Measurements from ENCODE around the gene C3orf20.
A peak's percentile ranks its signal among the peaks of the same experiment; 100 is the strongest.
"Not testable (repeated sequence)": the region's sequence is repeated elsewhere in the genome, so short reads cannot be mapped to it uniquely, and the experiment has no call there.

Gene C3orf20

DNA sequence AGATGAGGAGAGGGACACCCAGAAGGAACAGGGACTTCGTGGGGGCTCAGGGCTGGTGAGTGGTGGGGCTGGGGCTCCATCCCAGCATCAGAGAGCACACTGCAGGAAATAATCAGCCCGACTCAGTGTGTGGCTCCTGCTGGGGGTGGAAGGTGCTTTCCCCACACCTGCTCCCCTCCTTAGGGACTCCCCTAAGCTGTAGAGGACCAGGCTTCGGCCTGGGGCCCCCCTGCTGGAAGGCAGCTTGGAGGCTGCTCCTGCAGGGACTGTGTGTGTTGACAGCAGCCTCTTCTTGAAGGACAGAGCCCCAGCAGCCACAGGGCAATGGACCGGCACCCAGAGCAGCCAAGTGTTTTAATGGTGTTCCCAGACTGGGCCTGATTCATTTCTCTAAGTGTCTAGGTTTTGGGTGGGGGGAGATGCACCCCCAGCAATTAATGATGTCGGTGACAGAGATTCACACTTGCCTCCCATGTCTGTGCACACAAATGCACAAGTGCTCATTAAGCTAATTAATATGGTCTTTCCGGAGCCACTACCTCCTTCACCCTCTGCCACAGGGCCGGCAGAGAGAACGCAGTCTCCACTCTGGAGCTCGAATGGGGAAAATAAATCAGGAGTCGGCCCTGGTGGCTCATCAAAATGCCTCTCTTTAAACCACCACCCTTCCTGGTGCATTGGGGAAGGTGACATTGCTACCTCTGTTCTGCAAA, 126.9 kb downstream of the C3orf20 start:
- no peak for DNase-seq

DNA sequence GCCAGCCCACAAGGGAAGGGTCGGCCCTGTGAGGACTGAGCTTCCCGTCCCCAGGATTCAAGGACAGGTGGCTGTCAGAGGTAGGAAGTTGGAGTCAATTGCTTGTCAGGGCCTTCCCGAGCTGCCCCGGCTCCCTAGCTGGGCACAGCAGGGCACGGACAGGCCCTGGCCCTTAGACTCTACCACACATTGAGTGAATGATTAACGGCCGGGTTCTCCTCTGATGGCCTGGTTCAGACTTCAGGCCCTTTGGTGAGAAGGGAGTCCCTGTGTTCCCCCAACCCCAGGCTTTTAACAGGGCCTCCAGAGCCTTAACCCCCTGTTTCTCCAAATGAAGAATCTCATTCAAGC, 127.4 kb downstream of the C3orf20 start:
- no peak for DNase-seq

DNA sequence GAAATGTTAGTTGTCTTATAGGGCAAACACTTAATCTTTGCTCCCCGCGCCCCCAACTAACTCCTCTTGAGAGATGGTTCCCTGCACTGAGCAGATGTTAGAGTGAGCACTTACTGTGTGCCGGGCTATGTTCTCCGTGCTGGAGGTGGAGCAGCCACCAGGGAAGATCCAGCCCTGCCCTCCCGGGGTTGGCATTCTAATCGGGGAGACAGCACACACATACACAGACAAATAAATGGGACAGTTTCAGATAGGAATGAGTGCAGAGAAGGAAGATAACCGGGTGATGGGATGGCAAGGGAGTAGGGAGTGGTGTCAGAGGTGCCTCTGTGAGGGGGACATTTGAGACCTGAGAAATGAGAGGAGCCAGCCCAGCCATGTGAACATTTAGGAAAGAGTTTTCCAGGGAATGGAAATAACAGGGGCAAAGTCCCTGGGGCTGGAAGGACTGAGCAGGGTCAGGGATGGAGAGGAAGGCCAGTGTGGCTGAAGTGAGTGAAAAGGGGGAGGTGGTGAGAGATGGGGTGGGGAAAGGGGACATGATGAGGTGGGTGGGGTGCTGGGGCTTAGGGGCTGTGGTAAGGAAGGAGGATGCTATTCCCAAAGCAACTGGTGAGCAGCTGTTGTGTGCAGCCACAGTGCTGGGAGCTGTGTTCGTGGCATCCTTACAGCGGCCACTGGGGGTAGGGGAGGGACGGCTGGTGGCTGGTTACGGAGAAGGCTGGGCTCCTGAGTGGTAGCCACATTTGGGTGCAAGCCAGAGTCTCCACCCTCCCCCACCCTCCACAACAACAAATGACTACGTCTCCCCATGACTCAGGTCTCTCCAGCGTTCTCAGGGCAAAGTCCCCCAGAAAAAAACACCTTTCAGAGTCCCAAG, 128.4 kb downstream of the C3orf20 start:
- peak in 1 of 2 experiments; percentile 25 for DNase-seq

DNA sequence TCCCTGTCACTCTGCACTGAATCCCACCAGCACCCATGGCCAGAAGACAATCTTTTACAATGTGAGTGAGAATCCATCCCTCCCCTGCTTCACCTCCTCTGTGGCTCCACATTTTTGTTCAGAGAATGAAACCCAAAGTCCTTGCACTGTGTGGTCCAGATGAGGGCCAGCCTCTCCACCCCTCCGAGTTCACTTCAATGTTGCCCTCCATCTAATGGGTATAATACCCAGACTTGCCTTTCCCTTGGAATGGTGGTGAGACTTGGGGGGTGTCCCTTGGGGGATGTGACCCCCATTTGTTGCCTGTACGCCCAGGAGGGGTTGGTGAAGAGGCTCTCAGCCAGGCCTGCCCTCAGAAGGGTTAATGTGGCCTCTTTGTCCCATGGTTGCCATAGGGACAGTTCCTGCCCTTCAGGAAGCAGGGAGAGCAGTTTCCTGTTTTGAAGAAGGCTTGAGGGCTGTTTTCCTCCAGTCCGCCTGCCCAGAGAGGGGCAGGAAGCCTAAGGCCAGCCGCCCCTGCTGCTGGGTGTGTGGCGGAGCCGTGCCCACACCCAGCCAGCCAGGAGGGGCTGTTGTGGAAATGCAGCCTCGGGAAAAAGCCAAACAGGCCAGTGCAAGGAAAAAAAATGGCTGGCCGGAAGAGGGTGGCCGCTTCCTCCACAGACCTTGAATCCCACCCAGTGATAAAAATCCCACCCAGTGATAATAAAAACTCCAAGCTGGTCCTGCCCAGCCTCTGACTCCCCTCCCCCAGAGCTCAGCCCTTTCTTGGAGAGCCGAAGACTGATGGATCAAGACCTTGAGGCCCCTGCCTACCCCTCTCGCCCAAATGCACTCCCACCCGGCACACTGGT, 129.3 kb downstream of the C3orf20 start:
- DNase-seq = no peak

DNA sequence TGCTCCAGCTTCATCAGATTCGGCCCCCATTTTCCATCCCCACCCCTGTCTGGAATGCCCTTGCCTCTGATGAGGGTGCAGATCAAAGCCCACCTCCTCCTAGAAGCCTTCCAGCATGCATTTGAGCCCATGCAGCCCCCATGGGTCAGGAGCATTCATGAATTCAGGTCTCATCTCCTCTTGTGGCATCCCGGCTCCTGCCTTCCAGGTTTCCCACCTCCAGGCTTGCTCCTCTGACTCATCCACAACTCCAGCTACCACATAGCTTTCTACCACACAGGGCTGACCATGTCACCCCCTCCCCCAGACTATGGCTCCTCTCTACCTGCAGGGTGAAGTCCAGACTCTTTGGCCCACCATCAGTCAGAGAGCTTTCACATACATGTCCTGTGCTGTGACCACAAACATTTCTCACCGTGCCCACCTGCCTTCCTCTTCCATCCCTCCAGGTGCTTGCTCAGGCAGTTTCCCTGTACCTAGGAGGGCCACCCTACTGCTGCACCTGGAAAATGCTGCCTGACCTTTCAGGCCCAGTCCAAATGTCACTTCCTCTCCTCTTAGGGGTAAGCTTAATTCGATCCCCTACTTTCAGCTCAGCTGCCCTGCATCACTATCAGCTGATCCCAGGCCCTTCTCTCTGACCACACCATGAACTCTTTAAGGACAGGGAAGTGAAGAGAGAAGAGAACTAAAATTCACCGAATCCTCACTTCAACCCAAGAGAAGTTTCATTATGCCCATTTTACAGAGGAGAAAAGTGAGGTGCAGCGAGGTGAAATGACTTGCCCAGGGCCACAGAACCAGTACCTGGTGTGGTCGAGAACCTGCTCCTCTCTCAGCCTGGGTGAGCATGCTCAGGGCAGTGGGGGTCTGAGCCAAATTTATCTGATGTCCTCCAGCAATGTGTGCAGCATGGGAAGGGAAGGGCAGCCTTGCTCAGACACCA, 130.2 kb downstream of the C3orf20 start:
- no peak for DNase-seq

DNA sequence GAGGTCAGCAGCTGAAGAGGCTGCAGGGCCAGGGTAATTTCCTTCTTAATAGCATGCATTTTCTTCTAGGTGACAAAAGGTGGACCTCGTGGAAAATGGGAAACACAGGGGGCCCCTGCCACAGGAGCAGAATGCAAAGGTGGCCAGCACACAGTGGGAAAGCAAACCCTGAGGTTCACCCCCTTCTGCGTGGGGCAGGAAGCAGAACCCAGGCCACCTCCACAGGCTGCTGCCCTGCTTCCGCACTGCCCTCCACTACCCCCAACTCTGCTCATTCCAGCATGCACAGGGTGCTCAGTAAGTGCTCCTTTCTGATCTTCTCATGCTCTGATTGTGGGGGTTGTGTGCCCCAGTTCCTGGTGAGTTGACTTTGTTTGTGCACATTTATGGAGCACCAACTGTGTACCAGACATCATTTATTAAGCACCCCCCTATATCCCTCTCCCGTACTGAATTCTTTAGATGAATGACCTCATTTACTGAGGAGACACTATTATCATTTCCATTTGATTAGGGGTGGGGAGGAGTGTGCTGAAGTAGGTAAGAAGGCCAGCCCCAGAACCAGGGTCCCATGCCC, 131.1 kb downstream of the C3orf20 start:
- DNase-seq = no peak

DNA sequence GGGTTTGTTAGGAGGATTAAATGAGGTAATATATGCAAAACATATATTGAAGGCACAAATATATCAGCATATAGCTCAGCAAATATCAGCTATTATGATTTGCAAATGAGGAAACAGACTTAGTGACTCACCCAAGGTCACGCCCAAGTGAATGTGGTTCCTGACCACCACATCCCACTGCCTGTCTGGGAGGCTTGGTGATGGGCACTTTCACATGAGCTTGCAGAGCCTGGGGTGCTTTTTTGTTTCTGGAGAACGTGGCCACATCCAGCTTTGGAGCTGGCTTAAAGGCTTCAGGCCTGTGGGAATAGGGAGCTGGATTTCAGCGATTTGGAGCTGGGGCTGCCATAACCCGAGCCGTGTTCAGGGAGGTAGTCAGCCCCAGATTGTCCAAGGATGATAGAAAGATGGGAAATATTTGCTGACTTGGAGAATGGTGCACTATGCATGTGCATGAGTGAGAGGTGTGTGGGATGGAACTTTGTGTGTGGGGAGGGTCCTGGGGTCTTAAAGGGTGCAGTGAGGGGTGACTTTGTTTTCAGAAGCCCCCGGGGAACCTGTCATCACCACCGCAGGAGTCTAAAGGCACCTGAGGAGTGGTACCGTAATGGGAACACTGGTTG, 131.8 kb downstream of the C3orf20 start:
- no peak for DNase-seq

DNA sequence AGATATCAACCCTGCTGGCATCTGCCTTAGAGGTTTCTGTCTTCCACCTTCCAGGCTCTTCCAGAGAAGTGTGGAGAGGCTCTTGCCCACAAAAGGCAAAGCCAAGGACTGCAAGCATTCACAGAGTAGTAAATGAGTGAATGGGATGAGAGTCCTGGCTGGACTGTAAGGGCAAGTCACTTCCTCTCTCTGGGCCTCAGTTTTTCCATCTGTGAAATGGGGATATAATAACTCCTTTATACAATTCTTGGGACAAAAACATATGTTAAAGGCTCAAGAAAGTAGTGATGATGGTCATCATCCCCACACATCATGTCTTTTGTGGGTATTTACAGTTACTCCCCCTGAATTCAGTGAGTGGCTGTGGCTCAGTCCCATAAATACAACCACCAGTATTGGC, 133.1 kb downstream of the C3orf20 start:
- no peak for DNase-seq

DNA sequence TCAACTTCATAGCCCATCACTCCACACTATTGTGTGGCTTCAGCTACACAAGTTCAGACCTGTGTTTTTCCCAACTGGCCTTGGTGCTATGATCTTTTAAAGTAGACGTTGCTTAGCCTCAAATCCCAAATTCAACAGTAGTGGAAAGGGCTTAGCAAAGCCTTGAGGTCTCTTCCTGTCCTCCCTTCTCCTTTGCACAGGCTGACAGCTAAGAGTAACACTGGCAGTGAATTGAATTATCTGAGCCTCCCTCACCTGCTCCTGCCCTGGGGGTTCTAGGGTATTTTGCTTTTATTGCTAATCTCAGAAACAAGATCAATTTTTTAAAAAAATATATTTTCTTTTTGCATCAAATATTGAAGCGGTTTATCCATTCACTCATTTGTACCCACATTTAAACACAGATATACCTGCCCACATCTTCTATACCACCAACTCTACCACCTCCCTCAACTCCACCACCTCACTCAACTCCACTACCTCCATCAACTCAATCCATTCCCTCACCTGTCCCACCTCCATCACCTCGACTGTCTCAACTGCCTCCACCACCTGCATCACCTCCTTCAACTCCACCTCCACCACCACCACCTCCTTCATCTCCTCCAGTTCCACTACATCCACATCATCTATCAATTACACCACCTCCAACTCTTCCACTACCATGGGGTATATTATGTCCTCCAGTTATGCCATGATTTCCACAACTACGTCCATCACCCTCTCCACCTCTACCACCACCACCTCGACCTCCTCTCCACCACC, 133.7 kb downstream of the C3orf20 start:
- DNase-seq = no peak

DNA sequence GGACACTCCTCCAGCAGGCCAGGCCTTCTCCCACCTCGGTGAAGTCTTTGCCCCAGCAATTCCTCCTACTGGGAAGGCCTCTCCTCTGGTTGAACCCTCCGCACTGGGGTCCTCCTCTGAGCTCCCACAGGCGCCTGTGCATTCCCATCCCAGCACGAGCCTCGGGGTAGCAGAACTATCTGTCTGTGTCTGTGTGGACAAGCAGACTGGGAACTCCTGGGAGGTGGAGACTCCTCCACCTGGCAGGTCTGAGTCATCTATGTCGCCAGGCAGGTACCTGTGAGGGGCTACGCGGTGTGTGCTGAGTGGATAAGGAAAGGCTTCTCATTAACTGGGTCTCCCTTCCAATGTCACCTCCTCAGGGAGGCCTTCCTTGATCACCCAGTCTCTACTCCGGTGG, 134.7 kb downstream of the C3orf20 start:
- DNase-seq = not testable (repeated sequence)

DNA sequence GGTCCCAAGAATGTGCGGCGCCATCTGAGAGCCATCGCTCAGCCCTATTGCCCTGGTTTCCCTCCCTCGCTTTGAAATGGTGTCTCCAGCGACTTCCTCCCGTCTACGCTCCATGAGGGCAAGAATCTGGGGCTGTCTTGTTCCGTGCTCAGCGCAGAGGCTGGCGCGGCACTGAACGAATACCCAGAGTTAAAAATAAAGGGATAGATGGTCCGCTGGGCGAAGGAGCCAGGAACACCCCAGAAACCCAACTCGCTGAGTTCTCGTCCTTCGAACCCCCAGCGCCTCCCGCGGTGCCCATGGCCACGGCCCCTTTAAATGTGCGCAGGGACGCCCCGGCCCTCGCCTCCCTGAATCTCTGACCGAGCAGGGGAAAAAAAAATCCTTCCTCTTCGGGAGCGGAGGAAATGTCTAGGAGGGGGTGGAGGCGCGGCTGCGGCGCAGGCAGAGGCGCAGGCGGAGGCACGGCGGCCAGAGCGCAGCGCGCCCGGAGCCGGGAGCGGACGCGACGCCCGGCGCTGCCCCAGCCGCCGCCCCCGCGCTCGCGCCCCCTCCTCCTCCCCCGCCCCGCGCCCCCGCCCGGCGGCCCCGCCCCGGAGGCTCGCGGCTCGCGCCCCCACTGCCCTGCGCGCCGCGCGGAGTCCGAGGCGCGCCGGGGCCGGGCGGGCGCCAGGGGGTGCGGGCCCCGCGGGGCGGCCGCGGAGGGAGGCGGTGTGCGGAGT, 135.3 kb downstream of the C3orf20 start:
- no peak for DNase-seq

DNA sequence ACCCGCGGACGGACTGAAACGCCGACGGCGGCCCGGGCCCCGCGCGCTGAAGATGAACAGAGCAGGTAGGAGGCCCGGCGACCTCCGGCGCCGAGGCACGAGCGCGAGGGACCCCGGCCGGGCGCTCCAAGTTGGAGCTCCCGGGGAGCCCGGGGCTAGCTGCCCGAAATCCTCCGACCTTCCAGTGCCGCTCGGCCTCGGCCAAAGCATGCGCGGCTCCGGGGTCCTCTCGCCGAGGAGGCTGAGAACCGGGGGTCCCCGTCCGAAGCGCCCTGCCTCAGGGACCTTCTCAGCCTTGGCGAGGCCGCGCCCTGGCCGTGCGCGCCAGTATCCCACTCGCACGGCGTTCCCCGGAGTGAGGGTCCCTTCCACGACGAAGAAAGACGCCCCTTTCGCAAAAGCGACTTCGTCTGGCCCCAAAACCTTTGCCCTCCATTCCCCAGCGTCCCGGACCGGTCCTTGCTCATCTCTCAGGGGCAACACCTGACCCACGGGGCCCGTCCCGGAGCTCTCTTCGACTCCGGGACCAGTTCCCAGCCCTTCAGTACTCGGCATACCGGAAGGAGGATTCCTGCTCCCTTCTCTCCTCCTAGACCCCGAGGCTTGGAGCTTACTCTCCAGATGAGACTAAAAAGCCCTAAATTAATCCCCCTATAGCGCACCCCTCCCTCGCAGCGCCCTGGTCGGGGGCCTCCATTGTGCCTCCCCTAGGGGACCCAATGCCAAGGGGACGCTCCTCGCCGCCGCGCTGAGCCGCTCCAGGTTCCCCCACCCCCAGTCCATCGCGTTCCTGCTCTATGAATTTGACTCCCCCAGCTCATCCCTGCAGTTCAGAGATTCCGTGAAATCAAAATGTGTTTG, 136.1 kb downstream of the C3orf20 start:
- no peak for DNase-seq

DNA sequence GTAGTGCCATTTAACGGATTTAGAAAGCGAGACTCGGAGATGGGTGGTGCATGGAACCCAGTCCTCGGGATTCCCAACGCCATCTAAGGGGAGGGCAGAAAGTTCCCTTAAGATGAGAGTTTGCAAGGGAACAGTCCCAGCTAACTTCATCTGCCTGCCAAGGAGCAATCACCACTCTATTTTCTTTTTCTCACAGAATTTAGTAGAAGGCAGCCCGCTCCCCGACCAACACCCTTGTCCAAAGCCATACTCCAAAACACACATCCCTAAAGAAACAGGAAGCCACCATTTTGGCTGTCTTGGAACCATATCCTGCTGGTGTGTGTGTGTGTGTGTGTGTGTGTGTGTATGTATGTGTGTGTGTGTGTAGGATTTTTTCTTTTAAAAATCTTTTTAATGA, 136.7 kb downstream of the C3orf20 start:
- no peak for DNase-seq

DNA sequence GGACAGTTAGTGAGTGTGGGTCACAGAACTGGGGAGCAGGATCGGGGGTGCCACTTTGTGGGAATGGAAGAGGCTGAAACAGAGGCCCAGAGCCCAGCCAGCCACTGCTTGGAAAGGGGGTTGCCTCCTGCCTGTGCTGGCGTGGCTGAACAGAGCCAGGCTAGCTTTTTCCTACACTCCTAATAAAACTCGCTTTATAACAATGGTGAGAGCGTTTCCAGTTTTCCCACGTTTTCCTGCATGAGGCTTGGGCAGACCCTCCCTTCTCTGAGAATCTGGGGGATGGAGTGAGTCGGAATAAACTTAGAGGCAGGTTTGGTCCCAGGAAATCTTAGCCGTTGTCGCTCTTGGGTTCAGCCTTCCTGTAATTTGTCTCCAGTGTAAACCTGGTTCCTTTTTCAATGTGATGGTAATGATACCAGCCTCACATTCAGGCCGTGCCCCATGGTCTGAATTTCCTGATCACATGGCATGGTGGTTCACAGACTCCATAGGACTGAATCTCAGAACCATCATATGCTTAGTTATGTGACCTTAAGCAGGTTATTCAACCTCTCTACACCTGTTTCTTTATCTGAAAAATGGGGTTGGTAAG, 137.4 kb downstream of the C3orf20 start:
- no peak for DNase-seq

DNA sequence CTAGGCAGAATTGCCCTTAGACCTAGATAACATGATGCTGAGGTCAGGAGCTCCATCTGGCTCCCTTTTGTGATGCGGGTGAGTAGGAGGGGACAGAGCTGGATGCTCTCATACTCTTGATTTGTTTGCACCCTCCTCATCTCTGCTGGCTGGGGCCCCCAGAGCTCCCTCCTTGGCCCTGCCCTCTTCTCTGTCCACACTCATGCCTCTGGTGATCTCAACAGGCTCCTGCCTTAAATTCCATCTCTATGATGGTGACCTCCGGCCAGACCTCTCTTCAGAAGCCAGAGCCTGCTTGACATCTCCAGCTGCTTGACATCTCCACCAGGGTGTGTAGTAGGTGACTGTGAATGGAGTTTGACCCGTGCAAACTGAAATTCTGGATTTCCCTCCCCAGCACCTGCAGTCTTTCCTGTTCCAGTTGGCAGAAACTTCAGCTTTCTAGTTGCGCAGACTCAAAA, 139.5 kb downstream of the C3orf20 start:
- DNase-seq = no peak

DNA sequence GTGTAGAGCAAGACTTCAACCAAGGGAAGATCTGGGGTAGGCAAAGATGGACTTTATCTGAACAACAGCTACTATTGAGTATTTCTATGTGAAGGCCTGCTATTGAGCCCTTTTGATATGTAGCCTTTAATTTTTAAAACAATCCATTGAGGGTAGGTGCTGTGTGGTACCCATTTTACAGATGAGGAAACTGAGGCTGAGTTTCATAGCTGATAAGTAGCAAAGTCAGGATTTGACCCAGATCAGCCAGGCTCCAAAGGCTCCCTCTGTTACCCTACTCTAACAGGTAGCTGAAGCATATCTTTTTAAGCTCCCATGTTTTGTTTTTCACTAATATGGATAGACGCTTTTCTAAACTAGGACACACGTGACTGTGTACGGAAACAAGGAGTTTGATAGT, 141.4 kb downstream of the C3orf20 start:
- no peak for DNase-seq

DNA sequence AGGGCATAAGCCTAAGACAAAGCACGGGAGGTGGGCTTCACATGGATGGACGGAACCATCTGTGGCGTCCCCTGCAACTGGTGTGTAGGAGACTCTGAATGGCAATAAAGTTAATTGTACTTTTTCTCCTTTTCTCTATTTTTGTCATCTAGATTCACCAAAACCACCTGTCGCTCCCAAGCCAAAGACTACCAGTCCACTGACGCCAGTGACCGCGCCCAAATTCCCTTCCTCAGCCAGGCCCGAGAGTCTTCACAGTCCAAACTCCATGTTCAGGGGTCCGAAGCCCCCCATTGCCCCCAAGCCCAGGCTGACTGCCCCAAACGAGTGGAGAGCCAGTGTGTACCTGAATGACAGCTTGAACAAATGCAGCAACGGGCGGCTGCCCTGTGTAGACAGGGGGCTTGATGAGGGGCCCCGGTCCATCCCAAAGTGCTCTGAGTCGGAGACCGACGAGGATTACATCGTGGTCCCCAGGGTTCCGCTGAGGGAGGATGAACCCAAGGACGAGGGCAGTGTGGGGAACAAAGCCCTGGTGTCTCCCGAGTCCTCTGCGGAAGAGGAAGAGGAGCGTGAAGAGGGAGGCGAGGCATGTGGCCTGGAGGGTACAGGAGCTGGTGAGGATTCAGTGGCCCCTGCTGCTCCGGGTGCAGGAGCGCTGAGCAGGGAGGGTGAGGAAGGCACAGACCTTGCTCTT, 144.0 kb downstream of the C3orf20 start, which contains the start of gene FGD5:
FGD5 (plus strand) TSS at position 159 of the 697 bp plus-strand sequence; CDS start at position 269, 110 bp downstream.
- DNase-seq = no peak

DNA sequence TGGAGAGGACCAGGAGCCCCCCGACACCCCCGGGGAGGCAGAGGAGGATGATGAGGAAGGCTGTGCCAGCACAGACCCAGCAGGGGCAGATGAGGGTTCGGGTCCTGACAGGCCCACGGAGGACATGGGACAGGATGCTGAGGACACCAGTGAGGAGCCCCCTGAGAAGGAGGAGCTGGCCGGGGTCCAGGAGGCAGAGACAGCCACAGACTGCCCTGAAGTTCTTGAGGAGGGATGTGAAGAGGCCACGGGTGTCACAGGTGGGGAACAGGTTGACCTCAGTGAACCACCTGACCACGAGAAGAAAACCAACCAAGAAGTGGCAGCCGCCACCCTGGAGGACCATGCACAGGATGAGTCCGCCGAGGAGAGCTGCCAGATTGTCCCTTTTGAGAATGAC, 144.7 kb downstream of the C3orf20 start:
- no peak for DNase-seq

Measured in NCI-H524 (cell line).